ENCODE data around the gene PARD3B.

The PARD3B gene

GRCh38 chr2:205605638-205606304 is 1060.5 kb downstream of the PARD3B start:
- Histone ChIP-seq H3F3A (ENCODE audit: insufficient read depth) (no peaks in the 10 kb centered on the region), H3K9me2 (replicated peaks; ENCODE audit: insufficient read depth, low read length) (no peaks in the 10 kb centered on the region), H3K9me3 (ENCODE audit: insufficient read depth, low read length) (no peaks in the 10 kb centered on the region), H3K4me2 (ENCODE audit: low read depth, low read length, poor library complexity, severe bottlenecking) (no peak overlapping the region), H3K79me2 (ENCODE audit: insufficient read depth, low read length) (no peaks in the 10 kb centered on the region), H3K27me3 (ENCODE audit: low read length) (no peaks in the 10 kb centered on the region), H3K27ac (ENCODE audit: low read depth, low read length) (no peak overlapping the region), H2AFZ (ENCODE audit: low read depth, low read length, severe bottlenecking) (no peak overlapping the region), H3K9ac (ENCODE audit: low read length) (no peak overlapping the region), H3K36me3 (ENCODE audit: low read length) (no peaks in the 10 kb centered on the region), H3K4me3 (ENCODE audit: insufficient read depth, low read length, poor library complexity, severe bottlenecking) (no peak overlapping the region), H4K20me1 (ENCODE audit: low read depth, low read length) (no peaks in the 10 kb centered on the region)
- no peak for TF ChIP-seq EZH2phosphoT487 (conservative IDR thresholded peaks at IDR 0.05; ENCODE audit: low read length)
- no peak for TF ChIP-seq CTCF (IDR thresholded peaks at IDR 0.05; ENCODE audit: insufficient read depth, low read length, poor library complexity, severe bottlenecking)

- Histone ChIP-seq H3K79me2 (ENCODE audit: insufficient read depth, low read length) (no peaks in the 10 kb centered on the region), H3K9me3 (ENCODE audit: insufficient read depth, low read length) (no peaks in the 10 kb centered on the region), H3F3A (ENCODE audit: insufficient read depth) (no peaks in the 10 kb centered on the region), H3K27me3 (ENCODE audit: low read length) (no peaks in the 10 kb centered on the region), H3K4me2 (ENCODE audit: low read depth, low read length, poor library complexity, severe bottlenecking) (no peak overlapping the region), H3K4me3 (ENCODE audit: insufficient read depth, low read length, poor library complexity, severe bottlenecking) (no peak overlapping the region), H3K36me3 (ENCODE audit: low read length) (no peaks in the 10 kb centered on the region), H3K9ac (ENCODE audit: low read length) (no peak overlapping the region), H3K9me2 (replicated peaks; ENCODE audit: insufficient read depth, low read length) (no peaks in the 10 kb centered on the region), H2AFZ (ENCODE audit: low read depth, low read length, severe bottlenecking) (no peak overlapping the region), H3K27ac (ENCODE audit: low read depth, low read length) (no peak overlapping the region), H4K20me1 (ENCODE audit: low read depth, low read length) (no peaks in the 10 kb centered on the region)
- TF ChIP-seq EZH2phosphoT487 (conservative IDR thresholded peaks at IDR 0.05; ENCODE audit: low read length) (no peak), CTCF (IDR thresholded peaks at IDR 0.05; ENCODE audit: insufficient read depth, low read length, poor library complexity, severe bottlenecking) (no peak)
These were observed 1061.9 kb downstream of the PARD3B start for GRCh38 chr2:205607146-205607545.

- H3K9ac ChIP-seq (ENCODE audit: low read length): no peak overlapping the region
- H4K20me1 ChIP-seq (ENCODE audit: low read depth, low read length): no peaks in the 10 kb centered on the region
- no peak overlapping the region for H3K4me3 ChIP-seq (ENCODE audit: insufficient read depth, low read length, poor library complexity, severe bottlenecking)
- no peaks in the 10 kb centered on the region for H3K9me3 ChIP-seq (ENCODE audit: insufficient read depth, low read length)
- no peaks in the 10 kb centered on the region for H3K79me2 ChIP-seq (ENCODE audit: insufficient read depth, low read length)
- H2AFZ ChIP-seq (ENCODE audit: low read depth, low read length, severe bottlenecking): no peak overlapping the region
- no peaks in the 10 kb centered on the region for H3K36me3 ChIP-seq (ENCODE audit: low read length)
- no peaks in the 10 kb centered on the region for H3K9me2 ChIP-seq (replicated peaks; ENCODE audit: insufficient read depth, low read length)
- no peaks in the 10 kb centered on the region for H3K27me3 ChIP-seq (ENCODE audit: low read length)
- no peak overlapping the region for H3K4me2 ChIP-seq (ENCODE audit: low read depth, low read length, poor library complexity, severe bottlenecking)
- no peak overlapping the region for H3K27ac ChIP-seq (ENCODE audit: low read depth, low read length)
- TF ChIP-seq CTCF (IDR thresholded peaks at IDR 0.05; ENCODE audit: insufficient read depth, low read length, poor library complexity, severe bottlenecking): no peak
- no peak for TF ChIP-seq EZH2phosphoT487 (conservative IDR thresholded peaks at IDR 0.05; ENCODE audit: low read length)
- H3F3A ChIP-seq (ENCODE audit: insufficient read depth): no peaks in the 10 kb centered on the region
These were observed 1063.8 kb downstream of the PARD3B start for GRCh38 chr2:205609113-205609512.

Measured in SU-DHL-6 (cell line).